ENCODE data around the gene TOMM34. TPM values are rescaled to one million over a fixed set of nuclear protein-coding genes. Genes with fewer than 3 reads are reported as not detected.

Gene TOMM34
- total and polyA plus RNA-seq, 2 of the 13 experiments (the other 11 are each of a cell fraction or from before 2014, with no cell fraction given) = 36.2 to 52.0 TPM

- peak; percentile 90 for TF ChIP-seq ZNF777 (CRISPR knock-in tag; IDR thresholded peaks at IDR 0.05)
- peak; percentile 17; the same call in 1 of the 2 replicates for TF ChIP-seq ZNF577 (CRISPR knock-in tag; IDR thresholded peaks at IDR 0.05; ENCODE audit: borderline replicate concordance, low read depth)
- TF ChIP-seq ISX (CRISPR knock-in tag; conservative IDR thresholded peaks at IDR 0.05) = no peak
- TF ChIP-seq ZFP36L2 (CRISPR knock-in tag; IDR thresholded peaks at IDR 0.05) = peak; percentile 90
- TF ChIP-seq POLR2A (IDR thresholded peaks at IDR 0.05; ENCODE audit: insufficient read depth in 1 of 2, low read depth in 2 of 2, low read length in 2 of 2) = peak; percentile 66 to 89
- TF ChIP-seq DR1 (CRISPR knock-in tag; IDR thresholded peaks at IDR 0.05) = peak; percentile 59; the same call in 1 of the 2 replicates
- TF ChIP-seq ARID3A (IDR thresholded peaks at IDR 0.05; ENCODE audit: low read depth, low read length) = no peak
- TF ChIP-seq JUN (CRISPR knock-in tag; IDR thresholded peaks at IDR 0.05) = no peak
- TF ChIP-seq ZNF749 (CRISPR knock-in tag; IDR thresholded peaks at IDR 0.05; ENCODE audit: borderline replicate concordance) = peak; percentile 50; the same call in 1 of the 2 replicates
- TF ChIP-seq ZNF766 (CRISPR knock-in tag; IDR thresholded peaks at IDR 0.05; ENCODE audit: borderline replicate concordance) = 0 out of 2 replicates have a peak, but pooled peaks have one; percentile 23
- peak; percentile 78 for TF ChIP-seq BCL3 (CRISPR knock-in tag; IDR thresholded peaks at IDR 0.05)
- peak; percentile 68; the same call in 1 of the 2 replicates for TF ChIP-seq FOXK1 (CRISPR knock-in tag; IDR thresholded peaks at IDR 0.05; ENCODE audit: borderline replicate concordance, low read depth)
- peak; percentile 58; the same call in 1 of the 2 replicates for TF ChIP-seq REPIN1 (CRISPR knock-in tag; IDR thresholded peaks at IDR 0.05; ENCODE audit: borderline replicate concordance, low read depth)
- TF ChIP-seq PAXIP1 (CRISPR knock-in tag; conservative IDR thresholded peaks at IDR 0.05) = 0 out of 2 replicates have a peak, but pooled peaks have one; percentile 9
- TF ChIP-seq ZNF10 (CRISPR knock-in tag; IDR thresholded peaks at IDR 0.05; ENCODE audit: borderline replicate concordance, low read depth) = peak; percentile 83; the same call in 1 of the 2 replicates
- TF ChIP-seq CTCF (CRISPR knock-in tag; IDR thresholded peaks at IDR 0.05) = 0 out of 2 replicates have a peak, but pooled peaks have one; percentile 8
- TF ChIP-seq SCMH1 (CRISPR knock-in tag; IDR thresholded peaks at IDR 0.05; ENCODE audit: borderline replicate concordance) = no peak
Measured at GRCh38 chr20:44909872-44910689, 50.1 kb downstream of the TOMM34 start, which contains the start of gene PABPC1L (continued).
